Measurements from ENCODE around the gene CERCAM. TPM values are rescaled to one million over a fixed set of nuclear protein-coding genes. Genes with fewer than 3 reads are reported as not detected.
"Not testable (repeated sequence)": the region's sequence is repeated elsewhere in the genome, so short reads cannot be mapped to it uniquely, and the experiment has no call there.

CERCAM gene
- total RNA-seq, 1 donor from 2014 or later: 12.4 TPM

- Histone ChIP-seq H3K4me3 (ENCODE audit: low read depth, low read length) (no peak overlapping the region), H3K36me3 (ENCODE audit: control insufficient read depth, insufficient read depth, low read length) (no peaks in the 10 kb centered on the region), H3K27me3 (ENCODE audit: control insufficient read depth, insufficient read depth, low read length) (no peaks in the 10 kb centered on the region)
- DNase-seq (ENCODE audit: low read depth): no peak
- no peak for FAIRE-seq
- no peak for TF ChIP-seq CTCF (IDR thresholded peaks at IDR 0.05; ENCODE audit: insufficient read depth, low read length, severe bottlenecking)
Measured at GRCh38 chr9:128422783-128423150, 2.1 kb downstream of the CERCAM start.

- DNase-seq (ENCODE audit: low read depth): peak; percentile 15
- not testable (repeated sequence) for FAIRE-seq
Measured at GRCh38 chr9:128423356-128423755, 2.7 kb downstream of the CERCAM start.

GRCh38 chr9:128424268-128424780 is 3.7 kb downstream of the CERCAM start:
- Histone ChIP-seq H3K27me3 (ENCODE audit: control insufficient read depth, insufficient read depth, low read length) (no peaks in the 10 kb centered on the region), H3K4me3 (ENCODE audit: low read depth, low read length) (no peak overlapping the region), H3K36me3 (ENCODE audit: control insufficient read depth, insufficient read depth, low read length) (no peaks in the 10 kb centered on the region)
- TF ChIP-seq CTCF (IDR thresholded peaks at IDR 0.05; ENCODE audit: insufficient read depth, low read length, severe bottlenecking): no peak
- DNase-seq (ENCODE audit: low read depth): no peak
- no peak for FAIRE-seq

More at GRCh38 chr9:128423356-128423755, 2.7 kb downstream of the CERCAM start:
- not testable (repeated sequence) for H3K27me3 ChIP-seq (ENCODE audit: control insufficient read depth, insufficient read depth, low read length); H3K4me3 ChIP-seq (ENCODE audit: low read depth, low read length); H3K36me3 ChIP-seq (ENCODE audit: control insufficient read depth, insufficient read depth, low read length)

GRCh38 chr9:128428644-128429512 is 8.2 kb downstream of the CERCAM start:
- no peaks in the 10 kb centered on the region for H3K27me3 ChIP-seq (ENCODE audit: control insufficient read depth, insufficient read depth, low read length)
- no peaks in the 10 kb centered on the region for H3K36me3 ChIP-seq (ENCODE audit: control insufficient read depth, insufficient read depth, low read length)
- TF ChIP-seq CTCF (IDR thresholded peaks at IDR 0.05; ENCODE audit: insufficient read depth, low read length, severe bottlenecking): no peak
- no peak for DNase-seq (ENCODE audit: low read depth)
- FAIRE-seq: no peak
- H3K4me3 ChIP-seq (ENCODE audit: low read depth, low read length): no peak overlapping the region

GRCh38 chr9:128429513-128430086 is 8.9 kb downstream of the CERCAM start:
- no peak for TF ChIP-seq CTCF (IDR thresholded peaks at IDR 0.05; ENCODE audit: insufficient read depth, low read length, severe bottlenecking)
- FAIRE-seq (no peak), DNase-seq (ENCODE audit: low read depth) (no peak)
- Histone ChIP-seq H3K27me3 (ENCODE audit: control insufficient read depth, insufficient read depth, low read length) (no peaks in the 10 kb centered on the region), H3K4me3 (ENCODE audit: low read depth, low read length) (no peak overlapping the region), H3K36me3 (ENCODE audit: control insufficient read depth, insufficient read depth, low read length) (no peaks in the 10 kb centered on the region)

GRCh38 chr9:128431207-128431606 is 10.6 kb downstream of the CERCAM start:
- Histone ChIP-seq H3K36me3 (ENCODE audit: control insufficient read depth, insufficient read depth, low read length) (no peaks in the 10 kb centered on the region), H3K4me3 (ENCODE audit: low read depth, low read length) (no peak overlapping the region), H3K27me3 (ENCODE audit: control insufficient read depth, insufficient read depth, low read length) (no peaks in the 10 kb centered on the region)
- peak; percentile 32 for FAIRE-seq
- DNase-seq (ENCODE audit: low read depth): no peak
- TF ChIP-seq CTCF (IDR thresholded peaks at IDR 0.05; ENCODE audit: insufficient read depth, low read length, severe bottlenecking): no peak

All from bronchial epithelial cell (primary cell).